GM23248 (cell line): ENCODE data around the gene RET. TPM values are rescaled to one million over a fixed set of nuclear protein-coding genes. Genes with fewer than 3 reads are reported as not detected.

ENCODE experiments used
- DNase-seq: peaks from one replicate; pipeline ENCODE4 v3.0.0-alpha.2; 2015
- H2AFZ ChIP-seq: fragments of 200-600 bp; sonication (generic); 2 replicates; pipeline ENCODE4 v1.6.1; 2016; ENCODE audit warnings: antibody characterized with exemption
- H3F3A ChIP-seq: fragments of 200-600 bp; sonication (generic); 2 replicates; pipeline ENCODE4 v1.6.1; 2016; ENCODE audit warnings: mild to moderate bottlenecking, antibody characterized with exemption, mixed run types; ENCODE audit not compliant: insufficient read depth
- H3K27ac ChIP-seq: fragments of 200-600 bp; sonication (generic); 2 replicates; pipeline ENCODE4 v1.5.1; 2016; ENCODE audit warnings: mild to moderate bottlenecking
- H3K27me3 ChIP-seq: fragments of 200-600 bp; sonication (generic); replicated peaks from 2 replicates; pipeline ENCODE4 v1.6.1; 2016; ENCODE audit warnings: mild to moderate bottlenecking; ENCODE audit not compliant: insufficient read depth
- H3K36me3 ChIP-seq: fragments of 200-600 bp; sonication (generic); 2 replicates; pipeline ENCODE4 v1.6.1; 2016; ENCODE audit warnings: low read depth, mild to moderate bottlenecking
- H3K4me1 ChIP-seq: fragments of 200-600 bp; sonication (generic); 2 replicates; pipeline ENCODE4 v1.6.1; 2016; ENCODE audit warnings: mild to moderate bottlenecking; ENCODE audit not compliant: insufficient read depth
- H3K4me2 ChIP-seq: fragments of 200-600 bp; sonication (generic); one replicate; pipeline ENCODE4 v1.6.1; 2016; ENCODE audit warnings: mild to moderate bottlenecking; ENCODE audit not compliant: unreplicated experiment
- H3K4me3 ChIP-seq: fragments of 200-600 bp; sonication (generic); 2 replicates; pipeline ENCODE4 v1.5.1; 2016; ENCODE audit warnings: mild to moderate bottlenecking
- H3K79me2 ChIP-seq: fragments of 200-600 bp; sonication (generic); 2 replicates; pipeline ENCODE4 v1.6.1; 2016; ENCODE audit warnings: mild to moderate bottlenecking; ENCODE audit not compliant: insufficient read depth
- H3K9ac ChIP-seq: fragments of 200-600 bp; sonication (generic); 2 replicates; pipeline ENCODE4 v1.6.1; 2016; ENCODE audit warnings: mild to moderate bottlenecking
- H3K9me2 ChIP-seq: fragments of 200-600 bp; sonication (generic); 2 replicates; pipeline ENCODE4 v1.6.1; 2016; ENCODE audit warnings: mixed run types, mild to moderate bottlenecking, moderate library complexity; ENCODE audit not compliant: insufficient read depth
- H3K9me3 ChIP-seq: fragments of 200-600 bp; sonication (generic); one replicate; pipeline ENCODE4 v1.6.1; 2017; ENCODE audit warnings: low read depth
- H4K20me1 ChIP-seq: fragments of 200-600 bp; sonication (generic); 2 replicates; pipeline ENCODE4 v1.6.0; 2016; ENCODE audit not compliant: insufficient read depth
- EZH2 ChIP-seq: fragments of 200-600 bp; sonication (generic); IDR thresholded peaks from 2 replicates; pipeline ENCODE4 v1.6.1; 2018; ENCODE audit warnings: antibody characterized with exemption, mild to moderate bottlenecking; ENCODE audit not compliant: insufficient read depth, poor library complexity, severe bottlenecking
- EZH2phosphoT487 ChIP-seq: fragments of 200-600 bp; sonication (generic); IDR thresholded peaks from 2 replicates; pipeline ENCODE4 v1.6.1; 2018; ENCODE audit warnings: antibody characterized with exemption, moderate library complexity, mild to moderate bottlenecking, low read depth; ENCODE audit not compliant: insufficient read depth
- WGBS, 2 experiments: methylation state at CpG; one replicate each; pipeline ENCODE4 v1.1.6; 2015 to 2017; ENCODE audit warnings: low lambda C conversion rate in 2 of 2, low coverage in 1 of 2; ENCODE audit errors: missing lambda C conversion rate in 2 of 2; 5-methylcytosine and 5-hydroxymethylcytosine counted together
- in situ Hi-C: fragments of 300-500 bp; cut with MboI; formaldehyde crosslinking; loops from 2 replicates; pipeline ENCODE4 v1.15.0; 2020
- polyA plus RNA-seq: library from polyadenylated mRNA; unstranded; fragments of >200 nt; fragmentation: Nextera tagmentation; extraction: Ambion mirVana; gene quantifications from 2 replicates; pipeline ENCODE4 v1.2.1, GENCODE V29; 2016
- total RNA-seq: library from RNA; depleted of rRNA; stranded (reverse); fragments of >200 nt; shearing (Covaris generic); gene quantifications from 2 replicates; pipeline ENCODE4 v1.2.3, GENCODE V29; 2014

The RET gene
- total and polyA plus RNA-seq, 2 experiments from 2014 or later = not detected

GRCh38 chr10:43136432-43136831 lies 59.6 kb downstream of the RET start:
- no peaks in the 10 kb centered on the region for H3K36me3 ChIP-seq
- H3K79me2 ChIP-seq = peaks cover 34% of the 10 kb centered on the region
- H3K4me3 ChIP-seq = peak overlapping the region; percentile 95; the same call in 1 of the 2 replicates
- no peak overlapping the region for H2AFZ ChIP-seq
- peak overlapping the region; percentile 94 for H3K4me2 ChIP-seq
- H3K9ac ChIP-seq = peak overlapping the region; percentile 92; the same call in 1 of the 2 replicates
- H4K20me1 ChIP-seq = peaks cover 14% of the 10 kb centered on the region; the same call in 1 of the 2 replicates
- 88 to 89% methylated on average over 5 of the region's 5 CpGs for WGBS, 2 experiments
- no peaks in the 10 kb centered on the region for H3K9me3 ChIP-seq
- H3K27me3 ChIP-seq = no peaks in the 10 kb centered on the region
- H3K9me2 ChIP-seq = no peaks in the 10 kb centered on the region
- TF ChIP-seq EZH2 = no peak
- TF ChIP-seq EZH2phosphoT487 = no peak
- no peak overlapping the region for H3K27ac ChIP-seq
- no peak for DNase-seq
- H3F3A ChIP-seq = peaks cover 25% of the 10 kb centered on the region
- H3K4me1 ChIP-seq = peaks cover 26% of the 10 kb centered on the region
- in situ Hi-C loops = no loop called here

GRCh38 chr10:43136995-43137716 lies 60.3 kb downstream of the RET start:
- no peaks in the 10 kb centered on the region for H3K9me2 ChIP-seq
- H3K4me3 ChIP-seq = peak overlapping the region; percentile 95
- peaks cover 42% of the 10 kb centered on the region for H3K79me2 ChIP-seq
- H3K4me2 ChIP-seq = peak overlapping the region; percentile 94
- H3K9ac ChIP-seq = peak overlapping the region; percentile 92
- no peaks in the 10 kb centered on the region for H3K27me3 ChIP-seq
- peaks cover 26% of the 10 kb centered on the region for H3K4me1 ChIP-seq
- peaks cover 14% of the 10 kb centered on the region; the same call in 1 of the 2 replicates for H4K20me1 ChIP-seq
- peak overlapping the region; percentile 95 for H3K27ac ChIP-seq
- H2AFZ ChIP-seq = peak overlapping the region; percentile 83
- in situ Hi-C loops = no loop called here
- peak; percentile 80 for DNase-seq
- no peaks in the 10 kb centered on the region for H3K36me3 ChIP-seq
- H3F3A ChIP-seq = peaks cover 25% of the 10 kb centered on the region
- WGBS, 2 experiments = 13 to 14% methylated on average over 26 to 27 of the region's 27 CpGs
- H3K9me3 ChIP-seq = no peaks in the 10 kb centered on the region
- TF ChIP-seq EZH2phosphoT487 = no peak
- no peak for TF ChIP-seq EZH2

- in situ Hi-C loops = no loop called here
- 0% methylated on average over 28 to 30 of the region's 30 CpGs for WGBS, 2 experiments
- peaks cover 47% of the 10 kb centered on the region for H3K79me2 ChIP-seq
These were observed 60.8 kb downstream of the RET start for GRCh38 chr10:43137717-43138020.

GRCh38 chr10:43138021-43138756 lies 61.3 kb downstream of the RET start, which contains the start of gene CSGALNACT2:
TSS of gene CSGALNACT2 (plus strand) at chr10:43138445. CDS start at chr10:43155150, 16,705 bp downstream.
- no peaks in the 10 kb centered on the region for H3K9me2 ChIP-seq
- H4K20me1 ChIP-seq = peaks cover 21% of the 10 kb centered on the region; the same call in 1 of the 2 replicates
- no peaks in the 10 kb centered on the region for H3K27me3 ChIP-seq
- in situ Hi-C loops = no loop called here
- no peak for TF ChIP-seq EZH2phosphoT487
- TF ChIP-seq EZH2 = no peak
- WGBS, 2 experiments = 0 to 1% methylated on average over 49 to 77 of the region's 93 CpGs
- peak within 1 kb of the TSS; percentile 95 for H3K4me3 ChIP-seq
- DNase-seq = peak; percentile 97
- H3K36me3 ChIP-seq = no peaks in the 10 kb centered on the region
- H3K27ac ChIP-seq = peak within 1 kb of the TSS; percentile 95
- peaks cover 25% of the 10 kb centered on the region for H3F3A ChIP-seq
- peaks cover 26% of the 10 kb centered on the region for H3K4me1 ChIP-seq
- no peaks in the 10 kb centered on the region for H3K9me3 ChIP-seq
- peaks cover 52% of the 10 kb centered on the region for H3K79me2 ChIP-seq
- H3K9ac ChIP-seq = peak within 1 kb of the TSS; percentile 92
- H3K4me2 ChIP-seq = peak within 1 kb of the TSS; percentile 94
- H2AFZ ChIP-seq = peak within 1 kb of the TSS; percentile 83

More at GRCh38 chr10:43137717-43138020, 60.8 kb downstream of the RET start:
- H3K9me3 ChIP-seq = no peaks in the 10 kb centered on the region
- H3K9me2 ChIP-seq = no peaks in the 10 kb centered on the region
- peak overlapping the region; percentile 94 for H3K4me2 ChIP-seq
- H3K27ac ChIP-seq = peak overlapping the region; percentile 95
- no peaks in the 10 kb centered on the region for H3K27me3 ChIP-seq
- H3K4me3 ChIP-seq = peak overlapping the region; percentile 95
- H3K4me1 ChIP-seq = peaks cover 26% of the 10 kb centered on the region
- TF ChIP-seq EZH2 = no peak
- TF ChIP-seq EZH2phosphoT487 = no peak
- peak; percentile 85 for DNase-seq
- H3K9ac ChIP-seq = peak overlapping the region; percentile 92
- H4K20me1 ChIP-seq = peaks cover 18% of the 10 kb centered on the region; the same call in 1 of the 2 replicates
- peak overlapping the region; percentile 83 for H2AFZ ChIP-seq
- H3F3A ChIP-seq = peaks cover 25% of the 10 kb centered on the region
- no peaks in the 10 kb centered on the region for H3K36me3 ChIP-seq
